ENCODE measurements around the gene HSPB6. TPM values are rescaled to one million over a fixed set of nuclear protein-coding genes. Genes with fewer than 3 reads are reported as not detected.
A peak's percentile ranks its signal among the peaks of the same experiment; 100 is the strongest.

HSPB6 gene
- polyA plus RNA-seq, 3 donors = 18.4 to 27.8 (median 22.7) TPM

GRCh38 chr19:35755131-35755549 is 1.7 kb downstream of the HSPB6 start:
- DNase-seq (ENCODE audit: extremely low read depth in 1 of 11, low read depth in 9 of 11, low spot score in 4 of 11) = no peak

GRCh38 chr19:35754370-35755130 is 2.3 kb downstream of the HSPB6 start:
- DNase-seq (ENCODE audit: extremely low read depth in 1 of 11, low read depth in 9 of 11, low spot score in 4 of 11) = no peak

DNA sequence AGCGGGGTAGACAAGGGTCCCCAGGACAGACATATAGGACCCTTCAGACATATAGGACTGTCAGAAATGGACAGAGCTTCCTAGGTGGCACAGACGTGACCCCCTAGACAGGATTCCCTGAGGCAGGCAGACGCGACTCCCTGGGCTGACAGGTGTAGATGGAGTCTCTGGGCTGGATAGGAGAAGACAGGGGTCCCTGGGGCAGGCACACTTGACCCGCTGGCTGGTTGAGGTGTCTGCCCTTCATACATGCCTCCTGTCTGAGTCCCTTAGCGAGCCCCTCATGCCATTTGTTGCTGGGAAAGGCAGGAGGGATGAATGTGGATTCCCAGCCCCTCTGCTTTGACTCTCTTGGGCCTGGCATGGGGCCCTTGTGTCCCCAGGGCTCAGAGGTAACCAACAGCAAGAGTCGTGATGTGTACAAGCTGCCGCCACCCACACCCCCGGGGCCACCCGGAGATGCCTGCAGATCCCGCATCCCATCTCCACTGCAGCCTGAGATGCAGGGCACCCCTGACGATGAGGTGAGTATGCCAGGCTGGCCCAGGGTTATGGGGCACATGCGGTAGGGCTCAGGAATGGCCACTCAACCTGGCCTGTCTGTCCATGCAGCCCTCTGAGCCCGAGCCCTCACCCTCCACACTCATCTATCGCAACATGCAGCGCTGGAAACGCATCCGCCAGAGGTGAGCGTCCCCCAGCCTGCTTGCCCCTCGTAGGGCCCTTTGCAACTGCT is 3.0 kb downstream of the HSPB6 start:
- DNase-seq (ENCODE audit: extremely low read depth in 1 of 11, low read depth in 9 of 11, low spot score in 4 of 11) = no peak

DNA sequence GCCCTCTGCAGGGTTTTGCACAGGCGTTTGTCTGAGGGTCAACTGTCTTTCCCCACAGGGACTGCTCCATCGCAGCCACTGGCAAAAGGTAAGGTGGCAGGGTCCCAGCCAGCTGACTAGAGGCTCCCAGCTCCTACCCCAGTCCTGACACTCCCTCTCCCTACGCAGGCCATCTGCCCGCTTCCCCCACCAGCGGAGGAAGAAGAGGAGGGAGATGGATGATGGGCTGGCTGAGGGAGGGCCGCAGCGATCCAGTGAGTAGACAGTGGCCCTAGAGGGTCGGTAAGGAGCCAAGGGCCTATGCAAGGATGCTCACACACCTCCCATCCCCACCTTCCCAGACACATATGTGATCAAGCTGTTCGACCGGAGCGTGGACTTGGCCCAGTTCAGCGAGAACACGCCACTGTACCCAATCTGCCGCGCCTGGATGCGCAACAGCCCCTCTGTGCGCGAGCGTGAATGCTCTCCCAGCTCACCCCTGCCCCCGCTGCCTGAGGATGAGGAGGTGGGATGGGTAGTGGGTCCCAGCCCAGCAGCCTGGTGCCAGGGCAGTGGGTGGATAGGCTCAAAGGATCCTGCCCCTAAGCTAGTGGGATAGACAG is 4.0 kb downstream of the HSPB6 start:
- DNase-seq (ENCODE audit: extremely low read depth in 1 of 11, low read depth in 9 of 11, low spot score in 4 of 11) = no peak

DNA sequence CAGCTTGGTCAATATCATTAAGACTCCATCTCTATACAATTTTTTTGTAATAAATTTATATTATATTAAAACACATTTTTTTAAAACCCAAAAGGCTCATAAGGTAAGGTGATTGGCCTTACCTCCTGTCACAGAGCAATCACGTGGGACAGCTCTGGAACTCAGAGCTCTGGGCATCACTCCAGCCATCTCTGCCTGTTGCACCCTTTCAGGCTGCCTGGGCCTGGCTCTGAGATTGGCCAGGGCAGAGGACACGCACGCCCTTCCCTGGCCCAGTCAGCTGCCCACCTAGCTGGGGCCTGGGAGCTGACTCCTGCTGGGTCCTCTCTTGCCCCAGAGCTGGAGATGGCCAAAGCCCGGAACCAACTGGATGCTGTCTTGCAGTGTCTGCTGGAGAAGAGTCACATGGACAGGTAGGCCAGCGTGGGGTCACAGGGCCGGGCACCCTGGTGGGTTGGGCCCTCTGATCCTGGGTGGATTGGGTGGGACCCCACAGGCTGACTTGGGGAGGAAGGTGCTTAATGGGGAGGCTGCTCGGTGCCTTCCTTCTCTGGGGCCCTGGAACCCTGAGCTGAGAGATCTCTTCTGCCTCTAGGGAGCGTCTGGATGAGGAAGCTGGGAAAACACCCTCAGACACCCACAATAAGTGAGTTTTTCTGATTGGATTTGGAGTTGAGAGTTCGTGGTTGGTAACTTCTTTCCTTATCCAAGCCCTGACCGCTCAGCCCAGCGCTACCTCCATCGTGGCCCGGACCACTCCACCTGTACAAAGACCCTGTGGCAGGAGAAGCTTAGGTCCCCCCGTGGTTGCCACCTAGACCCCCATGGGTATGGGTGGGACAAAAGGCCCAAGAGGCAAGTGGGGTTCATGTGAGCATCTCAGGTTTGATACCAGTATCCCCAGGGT is 4.7 kb downstream of the HSPB6 start:
- DNase-seq (ENCODE audit: extremely low read depth in 1 of 11, low read depth in 9 of 11, low spot score in 4 of 11) = no peak

DNA sequence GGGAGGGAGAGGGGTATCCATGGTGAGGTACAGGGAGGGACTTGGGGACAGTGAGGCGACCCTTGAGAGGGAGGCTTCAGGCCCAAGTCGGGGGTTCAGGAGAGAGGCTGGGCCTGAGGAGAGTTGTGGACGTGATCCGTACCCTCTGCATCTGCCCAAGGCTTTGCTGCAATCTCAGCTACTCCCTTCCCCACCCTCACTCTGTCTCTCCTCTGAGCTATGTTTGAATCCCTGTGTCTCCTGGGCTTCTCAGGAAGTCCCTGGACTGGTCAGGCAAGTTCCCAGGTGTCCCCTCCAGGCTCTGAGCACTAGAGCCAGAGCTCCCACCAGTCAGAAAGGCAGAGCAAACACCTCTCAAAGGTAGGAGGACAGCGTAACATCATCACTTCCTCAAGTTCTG is 6.7 kb downstream of the HSPB6 start:
- no peak for DNase-seq (ENCODE audit: extremely low read depth in 1 of 11, low read depth in 9 of 11, low spot score in 4 of 11)

DNA sequence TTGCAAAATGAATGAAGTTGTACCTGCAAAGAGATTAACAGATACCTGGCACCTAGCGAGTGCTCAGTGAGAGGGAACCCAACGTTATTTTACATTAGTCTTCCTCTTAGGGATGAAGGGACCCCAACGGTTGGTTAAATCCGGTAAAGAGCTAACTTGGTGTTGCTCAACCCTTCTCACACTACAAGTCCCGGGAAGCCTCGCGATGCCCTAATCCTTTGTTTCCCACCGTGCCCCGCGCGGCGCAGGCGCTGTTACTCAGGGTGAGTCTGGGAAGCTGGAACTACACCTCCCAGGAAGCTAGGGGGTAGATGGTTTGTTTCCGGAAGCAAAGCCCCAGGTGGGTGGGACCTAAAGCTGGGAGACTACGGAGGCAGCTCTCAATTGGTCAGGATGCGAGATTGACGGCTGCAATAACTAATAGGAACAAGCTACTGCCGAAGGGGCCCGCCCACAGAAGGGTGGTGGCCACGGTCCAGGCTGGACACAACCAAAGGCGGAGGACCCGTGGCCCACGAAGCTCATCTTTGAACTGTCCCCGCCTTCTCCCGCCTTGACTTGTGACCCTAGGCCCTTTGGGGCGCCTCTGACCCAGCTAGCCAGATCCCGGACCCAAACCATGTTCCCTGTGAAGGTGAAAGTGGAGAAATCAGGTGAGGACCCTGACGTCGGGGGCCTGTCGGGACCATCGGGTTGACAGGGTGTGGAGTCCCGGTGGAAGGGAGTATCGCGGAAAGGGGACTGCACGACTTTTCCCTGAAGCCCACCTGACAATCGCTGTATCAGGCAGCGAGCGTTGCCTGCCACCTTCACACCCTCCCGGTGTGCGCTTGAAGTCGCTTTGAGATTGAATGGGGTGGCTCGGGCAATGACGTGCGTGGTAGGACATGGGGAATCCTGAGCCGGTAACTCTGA is 8.5 kb downstream of the HSPB6 start, which contains the start of gene LIN37:
Gene LIN37, plus strand, starts transcription at position 471 of the 915 bp plus-strand sequence. Its CDS starts 149 bp downstream, at position 620.
- DNase-seq (ENCODE audit: extremely low read depth in 1 of 11, low read depth in 9 of 11, low spot score in 4 of 11) = peak; percentile 98 to 100 (median 99)

DNA sequence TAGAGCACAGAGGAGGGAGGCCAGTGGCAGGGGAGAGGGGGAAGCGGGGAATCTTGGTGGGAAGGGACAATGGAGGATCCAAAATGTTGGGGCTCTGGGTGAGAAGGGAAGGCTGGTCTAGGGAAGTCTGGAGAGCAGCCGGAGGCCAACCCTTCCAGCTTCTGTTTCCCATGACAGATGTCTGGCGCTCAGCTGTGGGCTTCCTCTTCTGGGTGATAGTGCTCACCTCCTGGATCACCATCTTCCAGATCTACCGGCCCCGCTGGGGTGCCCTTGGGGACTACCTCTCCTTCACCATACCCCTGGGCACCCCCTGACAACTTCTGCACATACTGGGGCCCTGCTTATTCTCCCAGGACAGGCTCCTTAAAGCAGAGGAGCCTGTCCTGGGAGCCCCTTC is 10.3 kb downstream of the HSPB6 start:
- no peak for DNase-seq (ENCODE audit: extremely low read depth in 1 of 11, low read depth in 9 of 11, low spot score in 4 of 11)

GRCh38 chr19:35746087-35746462 is 10.8 kb downstream of the HSPB6 start:
- no peak for DNase-seq (ENCODE audit: extremely low read depth in 1 of 11, low read depth in 9 of 11, low spot score in 4 of 11)

DNA sequence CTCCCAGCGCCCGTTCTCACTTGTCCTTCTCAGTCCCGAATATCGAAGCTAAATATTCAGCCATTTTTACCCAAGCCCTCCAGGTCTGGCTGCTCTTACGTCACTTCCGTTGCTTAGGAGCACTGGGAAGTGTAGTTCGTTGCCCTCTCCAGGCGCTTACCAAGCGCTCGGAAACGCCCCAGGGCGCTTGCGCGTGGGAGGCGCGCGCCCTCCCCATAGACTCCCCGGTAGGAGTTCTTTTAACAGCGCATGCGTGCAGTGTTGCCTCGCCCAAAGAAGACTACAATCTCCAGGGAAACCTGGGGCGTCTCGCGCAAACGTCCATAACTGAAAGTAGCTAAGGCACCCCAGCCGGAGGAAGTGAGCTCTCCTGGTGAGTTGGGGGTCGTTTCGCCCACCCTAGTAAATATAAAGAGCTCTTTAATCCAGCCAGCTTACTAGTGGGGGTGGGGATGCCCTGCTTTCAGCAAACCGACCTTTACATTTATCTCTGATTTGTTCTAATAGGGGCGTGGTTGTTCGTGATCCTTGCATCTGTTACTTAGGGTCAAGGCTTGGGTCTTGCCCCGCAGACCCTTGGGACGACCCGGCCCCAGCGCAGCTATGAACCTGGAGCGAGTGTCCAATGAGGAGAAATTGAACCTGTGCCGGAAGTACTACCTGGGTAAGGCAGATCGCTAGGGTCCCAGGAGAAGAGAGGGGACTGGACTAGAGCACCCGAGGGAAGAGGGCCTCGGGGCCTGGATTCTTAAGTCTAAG is 11.3 kb downstream of the HSPB6 start, which contains the start of the genes PSENEN and U2AF1L4:
Gene PSENEN, plus strand, starts transcription at position 324 of the 759 bp plus-strand sequence. Its CDS starts 280 bp downstream, at position 604.
Gene U2AF1L4, minus strand, starts transcription at position 91 of the 759 bp plus-strand sequence. Its CDS starts 27 bp downstream, at position 64.
- peak; percentile 96 to 100 (median 99) for DNase-seq (ENCODE audit: extremely low read depth in 1 of 11, low read depth in 9 of 11, low spot score in 4 of 11)

DNA sequence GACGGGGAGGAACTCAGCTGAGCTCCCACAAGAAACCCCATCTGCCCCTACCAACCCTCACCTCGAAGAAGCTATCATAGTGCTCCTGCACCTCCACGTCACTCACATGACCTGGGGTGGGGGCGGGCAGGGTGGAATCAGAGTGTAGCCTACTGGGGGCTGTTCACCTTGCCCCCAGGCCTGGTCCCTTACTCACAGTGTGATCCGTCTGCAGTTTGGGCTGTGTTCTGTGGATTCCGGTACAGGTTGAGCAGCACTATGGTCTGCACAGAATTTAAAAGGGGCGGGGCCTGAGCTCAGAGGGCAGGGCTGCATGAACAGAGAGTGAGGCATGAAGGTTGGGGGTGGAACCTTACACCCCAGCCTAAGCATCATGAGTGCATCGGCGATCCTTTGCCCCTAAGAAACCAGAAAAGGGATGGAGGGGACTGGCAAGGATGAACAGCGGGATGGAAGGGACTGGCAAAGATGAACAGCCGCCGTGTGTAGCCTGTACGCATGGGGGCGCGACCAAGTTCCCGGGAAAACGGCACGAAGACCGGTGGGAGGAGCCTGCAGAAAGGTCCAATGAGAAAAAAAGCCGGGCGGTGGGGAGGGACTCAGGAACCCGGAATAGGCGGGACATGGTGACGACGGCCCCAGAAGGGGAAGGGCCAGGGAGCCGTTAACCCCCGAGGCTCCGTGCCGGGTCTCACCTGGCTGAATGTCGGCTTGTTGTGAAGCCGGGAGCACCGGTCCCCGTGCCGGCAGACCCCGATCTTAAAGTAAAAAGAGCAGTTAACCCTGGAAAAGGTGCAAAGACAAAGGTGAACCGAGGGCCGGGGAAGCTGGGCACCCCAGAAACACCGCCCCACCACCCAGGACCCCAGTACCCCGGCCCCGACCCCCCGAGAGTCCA is 12.2 kb downstream of the HSPB6 start:
- peak in 10 of 11 donors; percentile 83 to 97 (median 92) for DNase-seq (ENCODE audit: extremely low read depth in 1 of 11, low read depth in 9 of 11, low spot score in 4 of 11)

DNA sequence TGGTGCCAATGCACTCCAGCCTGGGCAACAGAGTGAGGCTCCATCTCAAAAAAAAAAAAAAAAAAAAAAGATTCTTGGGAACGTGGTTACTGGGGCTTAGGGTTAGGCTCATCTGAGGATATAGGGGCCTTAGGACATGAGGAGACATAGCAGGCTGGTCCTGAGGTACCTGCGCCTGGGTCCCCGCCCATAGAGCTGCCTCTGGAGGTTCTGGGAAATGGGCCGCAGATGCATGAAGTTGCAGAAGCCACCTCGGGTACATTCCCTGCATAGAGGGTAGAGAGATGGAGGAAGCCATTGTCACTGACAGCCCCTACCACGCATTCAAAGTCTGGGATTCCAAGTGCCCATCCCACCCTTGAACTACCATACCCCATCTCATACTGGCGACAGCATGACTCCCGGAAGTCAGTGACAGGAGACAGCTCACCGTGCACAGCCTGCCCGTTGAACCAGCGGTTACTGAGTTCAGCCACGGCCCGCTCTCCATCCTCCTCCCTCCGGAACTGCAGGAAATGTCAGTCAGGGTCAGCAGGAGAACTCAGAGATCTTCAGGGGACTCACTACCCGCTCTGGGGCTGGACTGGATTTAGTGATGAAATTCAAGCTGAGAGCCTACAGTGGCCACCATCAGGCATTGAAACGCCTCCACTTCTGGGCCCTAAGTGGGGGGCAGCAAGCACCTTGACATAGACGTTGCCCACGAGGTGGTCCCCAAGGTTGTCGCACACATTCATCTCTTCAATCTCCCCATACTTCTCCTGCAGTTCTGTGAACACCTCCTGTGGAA is 13.0 kb downstream of the HSPB6 start:
- no peak for DNase-seq (ENCODE audit: extremely low read depth in 1 of 11, low read depth in 9 of 11, low spot score in 4 of 11)

DNA sequence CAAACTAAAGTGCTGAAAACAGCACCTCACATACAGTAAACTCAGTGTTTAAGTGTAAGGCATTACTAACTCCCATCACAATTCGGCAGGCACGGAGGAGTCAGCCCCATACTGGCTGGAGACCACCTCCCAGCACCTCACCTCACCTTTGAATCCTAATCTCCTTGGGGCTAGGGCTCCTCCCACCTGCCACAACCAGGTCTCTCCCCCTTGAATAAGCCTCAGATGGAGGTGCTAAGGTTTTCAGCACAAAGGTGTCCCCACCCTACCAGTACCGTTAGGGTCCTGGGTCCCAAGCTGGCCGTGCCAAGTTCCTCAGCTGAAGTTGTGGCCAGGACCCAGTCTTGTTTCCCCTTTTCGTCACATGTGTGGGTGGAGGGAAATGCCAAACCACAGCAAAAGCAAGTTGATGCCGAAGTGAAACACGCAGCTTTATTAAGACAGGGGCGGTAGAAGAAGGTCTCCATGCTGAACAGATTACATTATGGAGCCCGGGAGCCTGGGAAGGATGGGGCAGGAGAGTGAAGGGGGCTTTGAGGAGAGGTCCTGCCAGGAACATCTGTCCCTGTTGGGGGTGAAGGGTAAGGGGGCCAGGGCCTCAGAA is 14.6 kb downstream of the HSPB6 start, which contains the start of gene IGFLR1:
Gene IGFLR1, minus strand, starts transcription at position 332 of the 604 bp plus-strand sequence. CDS start 1,272 bp downstream, outside the sequence.
- no peak for DNase-seq (ENCODE audit: extremely low read depth in 1 of 11, low read depth in 9 of 11, low spot score in 4 of 11)

DNA sequence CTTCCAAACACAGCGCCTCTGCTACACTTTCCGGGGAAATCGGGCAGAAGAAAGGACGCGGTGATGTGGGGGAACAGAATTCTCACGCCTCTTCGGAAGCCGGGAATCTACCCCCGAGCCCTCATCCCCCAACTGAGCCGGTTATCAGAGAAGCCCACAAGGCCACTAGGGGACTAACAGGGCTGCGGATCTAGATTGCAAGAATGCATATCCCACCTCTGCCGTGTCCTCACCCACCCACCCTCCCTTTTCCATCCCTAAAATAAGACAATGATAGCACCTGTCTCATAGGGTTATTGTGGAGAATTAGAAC is 15.7 kb downstream of the HSPB6 start:
- no peak for DNase-seq (ENCODE audit: extremely low read depth in 1 of 11, low read depth in 9 of 11, low spot score in 4 of 11)

All from renal cortex interstitium (tissue), 11 donors.